Mucosa of descending colon (tissue), 3 donors: ENCODE measurements around the gene TNS1. TPM values are rescaled to one million over a fixed set of nuclear protein-coding genes. Genes with fewer than 3 reads are reported as not detected.

Source experiments
- ATAC-seq: fragments of 200-7000 bp; cut with Tn5 transposase; one replicate; pipeline ENCODE4 v1.9.1; 2020; ENCODE audit warnings: mild to moderate bottlenecking, moderate library complexity
- DNase-seq, 3 donors: peaks; one replicate each; pipeline ENCODE4 v3.0.0-alpha.2; 2020
- H3K36me3 ChIP-seq: fragments of 200-600 bp; one replicate; pipeline ENCODE4 v1.8.0; 2021; ENCODE audit warnings: low read depth, mild to moderate bottlenecking
- H3K4me1 ChIP-seq: fragments of 200-600 bp; one replicate; pipeline ENCODE4 v1.8.0; 2021; ENCODE audit warnings: low read depth, mild to moderate bottlenecking
- H3K4me3 ChIP-seq: fragments of 200-600 bp; one replicate; pipeline ENCODE4 v1.8.0; 2021; ENCODE audit warnings: mild to moderate bottlenecking
- H3K9me3 ChIP-seq: fragments of 200-600 bp; one replicate; pipeline ENCODE4 v1.8.0; 2021; ENCODE audit warnings: mild to moderate bottlenecking
- CTCF ChIP-seq: fragments of 200-600 bp; IDR thresholded peaks from one replicate; pipeline ENCODE4 v1.8.0; 2022; ENCODE audit warnings: antibody characterized with exemption, mild to moderate bottlenecking
- intact Hi-C, 2 donors: fragments of 100-400 bp; cut with DNase I in 1 of 2; cut with micrococcal nuclease in 1 of 2; formaldehyde crosslinking; loops; one replicate each; pipeline versions ENCODE4 v1.11.0 to v1.11.1; 2022; cut with DNase I, micrococcal nuclease
- total RNA-seq, 3 donors: library from RNA; stranded (reverse); fragmentation: NEBNext Ultra II Directional in 2 of 3; extraction: Animal tissue kit (Norgen Biotek cat#: 25700) in 2 of 3; gene quantifications; one replicate each; pipeline versions ENCODE4 v1.2.1 to v1.2.4, GENCODE V29; 2021 to 2023
- donor health status: DM: no; HTN: no; CAD: no; lungs with moderate emphysema.
- donor health status: DM: no; HTN: no; CAD: no.
- donor health status: DM: no; HTN: yes; CAD: no.

TNS1 gene
- total RNA-seq, 3 donors from 2014 or later = 43.8 to 1,458 (median 121) TPM

- intact Hi-C loops = no loop called here
Observed at GRCh38 chr2:218002143-218002844, 501 bp downstream of the TNS1 start.

GRCh38 chr2:218001629-218002028, 1.2 kb downstream of the TNS1 start:
- no peak for ATAC-seq
- no peaks in the 10 kb centered on the region for H3K36me3 ChIP-seq
- DNase-seq = no peak
- H3K4me1 ChIP-seq = no peaks in the 10 kb centered on the region
- H3K4me3 ChIP-seq = no peak overlapping the region
- H3K9me3 ChIP-seq = no peaks in the 10 kb centered on the region
- intact Hi-C loops = no loop called here
- TF ChIP-seq CTCF = no peak

More at GRCh38 chr2:218002143-218002844, 501 bp downstream of the TNS1 start:
- Histone ChIP-seq H3K9me3 (no peaks in the 10 kb centered on the region), H3K4me1 (no peaks in the 10 kb centered on the region), H3K4me3 (no peak overlapping the region), H3K36me3 (no peaks in the 10 kb centered on the region)
- ATAC-seq (no peak), DNase-seq (no peak)
- no peak for TF ChIP-seq CTCF

GRCh38 chr2:218000136-218000535, 2.7 kb downstream of the TNS1 start:
- no peaks in the 10 kb centered on the region for H3K4me1 ChIP-seq
- no peak for TF ChIP-seq CTCF
- H3K4me3 ChIP-seq = no peak overlapping the region
- H3K36me3 ChIP-seq = no peaks in the 10 kb centered on the region
- intact Hi-C loops = no loop called here
- ATAC-seq (no peak), DNase-seq (no peak)
- no peaks in the 10 kb centered on the region for H3K9me3 ChIP-seq

GRCh38 chr2:217999595-217999959, 3.2 kb downstream of the TNS1 start:
- no peak for TF ChIP-seq CTCF
- Histone ChIP-seq H3K4me3 (no peak overlapping the region), H3K36me3 (no peaks in the 10 kb centered on the region), H3K4me1 (no peaks in the 10 kb centered on the region), H3K9me3 (no peaks in the 10 kb centered on the region)
- ATAC-seq (no peak), DNase-seq (no peak)
- intact Hi-C loops = loop anchor here in 1 of 2 donors (10.0 kb wide), 1 partner anchor 215 kb away; no protein-coding TSS in a partner anchor

GRCh38 chr2:217998926-217999594, 3.7 kb downstream of the TNS1 start:
- DNase-seq (no peak), ATAC-seq (no peak)
- Histone ChIP-seq H3K4me1 (no peaks in the 10 kb centered on the region), H3K36me3 (no peaks in the 10 kb centered on the region), H3K4me3 (no peak overlapping the region), H3K9me3 (no peaks in the 10 kb centered on the region)
- intact Hi-C loops = loop anchor here in 1 of 2 donors (10.0 kb wide), 1 partner anchor 214 kb away; no protein-coding TSS in a partner anchor
- TF ChIP-seq CTCF = no peak
